ENCODE results near the gene MYL3.

GRCh38 chr3:46867550-46867898 lies 4.3 kb upstream of the MYL3 start:
- TF ChIP-seq RFX5 (IDR thresholded peaks at IDR 0.05; ENCODE audit: low read depth, low read length): no peak
- TF ChIP-seq CTCF (conservative IDR thresholded peaks at IDR 0.05; ENCODE audit: low read depth, low read length): no peak
- no peak for TF ChIP-seq POLR2A (IDR thresholded peaks at IDR 0.05; ENCODE audit: low read depth, low read length)
- no peak for TF ChIP-seq MAZ (IDR thresholded peaks at IDR 0.05; ENCODE audit: borderline replicate concordance, low read depth, low read length)
- TF ChIP-seq CEBPB (IDR thresholded peaks at IDR 0.05; ENCODE audit: low read depth, low read length): no peak
- no peak for TF ChIP-seq MAFK (IDR thresholded peaks at IDR 0.05; ENCODE audit: low read depth, low read length)
- no peak for TF ChIP-seq RAD21 (IDR thresholded peaks at IDR 0.05; ENCODE audit: low read length)
- no peak for TF ChIP-seq FOS (IDR thresholded peaks at IDR 0.05; ENCODE audit: low read depth, low read length)
- no peak for TF ChIP-seq SMC3 (IDR thresholded peaks at IDR 0.05; ENCODE audit: low read depth, low read length)
